NB4 (cell line): ENCODE results near the gene ERBB3.
"Not testable (repeated sequence)": the region's sequence is repeated elsewhere in the genome, so short reads cannot be mapped to it uniquely, and the experiment has no call there.

Experiments used
- DNase-seq: peaks from one replicate; pipeline ENCODE4 v3.0.0; 2010; ENCODE audit warnings: low read depth
- H3K4me3 ChIP-seq: one replicate; pipeline ENCODE4 v1.5.1; 2011; ENCODE audit warnings: mild to moderate bottlenecking, low read depth, low read length, moderate library complexity
- CTCF ChIP-seq: IDR thresholded peaks from one replicate; pipeline ENCODE4 v1.5.1; 2012; ENCODE audit warnings: low read depth, low read length
- MAX ChIP-seq: IDR thresholded peaks from 2 replicates; pipeline ENCODE4 v1.6.1; 2011; ENCODE audit warnings: low read depth, low read length
- MYC ChIP-seq: IDR thresholded peaks from 2 replicates; pipeline ENCODE4 v1.6.1; 2011; ENCODE audit warnings: low read depth, low read length
- POLR2A ChIP-seq: IDR thresholded peaks from 2 replicates; pipeline ENCODE4 v1.6.1; 2011; ENCODE audit warnings: mild to moderate bottlenecking; ENCODE audit not compliant: insufficient read length; ENCODE audit errors: extremely low read depth

The ERBB3 gene

GRCh38 chr12:56116267-56117081 is 36.5 kb downstream of the ERBB3 start, which contains the start of gene RPL41:
RPL41 (plus strand) TSS chr12:56116633.
- peak; percentile 58; the same call in 1 of the 2 replicates for TF ChIP-seq MAX
- peak; percentile 92 for TF ChIP-seq MYC
- peak; percentile 99 for TF ChIP-seq POLR2A
- no peak for TF ChIP-seq CTCF
- H3K4me3 ChIP-seq, result peak within 1 kb of the TSS; percentile 86
- DNase-seq, result peak; percentile 95

GRCh38 chr12:56117082-56117706 is 37.2 kb downstream of the ERBB3 start:
- peak overlapping the region; percentile 86 for H3K4me3 ChIP-seq
- not testable (repeated sequence) for DNase-seq

- DNase-seq, result peak; percentile 100
- H3K4me3 ChIP-seq, result peak within 1 kb of the TSS; percentile 86
- TF ChIP-seq POLR2A, result peak; percentile 98
- no peak for TF ChIP-seq CTCF
- peak; percentile 98 for TF ChIP-seq MYC
- peak; percentile 94 for TF ChIP-seq MAX
Observed at GRCh38 chr12:56117778-56118687, 38.1 kb downstream of the ERBB3 start, which contains the start of gene ZC3H10. ZC3H10 (plus strand) TSS chr12:56118266; CDS start chr12:56120563, 2,297 bp downstream.

- H3K4me3 ChIP-seq, result peak overlapping the region; percentile 71
- no peak for DNase-seq
- no peak for TF ChIP-seq MYC
- no peak for TF ChIP-seq MAX
- no peak for TF ChIP-seq CTCF
- no peak for TF ChIP-seq POLR2A
Observed at GRCh38 chr12:56118688-56119357, 38.9 kb downstream of the ERBB3 start.

GRCh38 chr12:56119361-56119796 is 39.4 kb downstream of the ERBB3 start:
- no peak for TF ChIP-seq POLR2A
- peak; percentile 72 for TF ChIP-seq CTCF
- peak; percentile 98 for TF ChIP-seq MAX
- peak; percentile 99 for TF ChIP-seq MYC
- peak; percentile 91 for DNase-seq
- peak overlapping the region; percentile 71 for H3K4me3 ChIP-seq
